ENCODE measurements around the gene WDR35. TPM values are rescaled to one million over a fixed set of nuclear protein-coding genes. Genes with fewer than 3 reads are reported as not detected.
A peak's percentile ranks its signal among the peaks of the same experiment; 100 is the strongest.

The WDR35 gene
- total RNA-seq, 1 experiment from 2014 or later, result 15.5 TPM

GRCh38 chr2:20035955-20036666 lies 46.2 kb upstream of the WDR35 start:
- H3K27ac Mint-ChIP-seq, result peak overlapping the region; percentile 36; the same call in 1 of the 2 replicates
- no peak for DNase-seq (ENCODE audit: low spot score)
- ATAC-seq, result no peak
- ChIA-PET POLR2A (interaction anchor here (0.6 to 1.3 kb wide), 2 partner anchors 12 to 15 kb away, joined by 3 read pairs; partner anchors contain the start of gene LAPTM4A), CTCF (interaction anchor here (1.4 kb wide), 1 partner anchor 20 kb away, joined by 5 read pairs; no protein-coding TSS in a partner anchor)
- H3K4me1 Mint-ChIP-seq, result no peaks in the 10 kb centered on the region
- no peaks in the 10 kb centered on the region for H3K9me3 Mint-ChIP-seq
- no peak overlapping the region for H3K4me3 Mint-ChIP-seq
- peaks cover 81% of the 10 kb centered on the region for H3K36me3 Mint-ChIP-seq
- no peak for TF ChIP-seq NFE2L1 (CRISPR knock-in tag; IDR thresholded peaks at IDR 0.05)
- TF ChIP-seq ZNF423 (CRISPR knock-in tag; IDR thresholded peaks at IDR 0.05), result no peak
- TF ChIP-seq NR2C2 (CRISPR knock-in tag; IDR thresholded peaks at IDR 0.05), result no peak
- TF ChIP-seq, protein P1, sequence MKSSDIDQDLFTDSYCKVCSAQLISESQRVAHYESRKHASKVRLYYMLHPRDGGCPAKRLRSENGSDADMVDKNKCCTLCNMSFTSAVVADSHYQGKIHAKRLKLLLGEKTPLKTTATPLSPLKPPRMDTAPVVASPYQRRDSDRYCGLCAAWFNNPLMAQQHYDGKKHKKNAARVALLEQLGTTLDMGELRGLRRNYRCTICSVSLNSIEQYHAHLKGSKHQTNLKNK (CRISPR knock-in tag; IDR thresholded peaks at IDR 0.05), result no peak
- H3K27me3 Mint-ChIP-seq (ENCODE audit: low read depth), result no peaks in the 10 kb centered on the region

GRCh38 chr2:20034821-20035220 lies 44.9 kb upstream of the WDR35 start:
- Mint-ChIP-seq H3K27ac (no peak overlapping the region), H3K36me3 (peaks cover 78% of the 10 kb centered on the region), H3K4me1 (no peaks in the 10 kb centered on the region), H3K27me3 (ENCODE audit: low read depth) (no peaks in the 10 kb centered on the region), H3K9me3 (no peaks in the 10 kb centered on the region), H3K4me3 (no peak overlapping the region)
- POLR2A ChIA-PET, result interaction anchor here (0.7 to 1.0 kb wide), 3 partner anchors 9 to 18 kb away, joined by 3 to 9 read pairs (median 3); no protein-coding TSS in a partner anchor
- DNase-seq (ENCODE audit: low spot score) (no peak), ATAC-seq (no peak)
- CTCF ChIA-PET, result interaction anchor here (1.4 kb wide), 1 partner anchor 19 kb away, joined by 5 read pairs; no protein-coding TSS in a partner anchor
- TF ChIP-seq, protein P2, sequence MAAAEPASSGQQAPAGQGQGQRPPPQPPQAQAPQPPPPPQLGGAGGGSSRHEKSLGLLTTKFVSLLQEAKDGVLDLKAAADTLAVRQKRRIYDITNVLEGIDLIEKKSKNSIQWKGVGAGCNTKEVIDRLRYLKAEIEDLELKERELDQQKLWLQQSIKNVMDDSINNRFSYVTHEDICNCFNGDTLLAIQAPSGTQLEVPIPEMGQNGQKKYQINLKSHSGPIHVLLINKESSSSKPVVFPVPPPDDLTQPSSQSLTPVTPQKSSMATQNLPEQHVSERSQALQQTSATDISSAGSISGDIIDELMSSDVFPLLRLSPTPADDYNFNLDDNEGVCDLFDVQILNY (CRISPR knock-in tag; IDR thresholded peaks at IDR 0.05), result no peak
- no peak for TF ChIP-seq SOX15 (CRISPR knock-in tag; IDR thresholded peaks at IDR 0.05)
- no peak for TF ChIP-seq PRRX2 (CRISPR knock-in tag; IDR thresholded peaks at IDR 0.05)
- no peak for TF ChIP-seq ZNF671 (CRISPR knock-in tag; IDR thresholded peaks at IDR 0.05)
- TF ChIP-seq FOXP4 (CRISPR knock-in tag; IDR thresholded peaks at IDR 0.05), result no peak
- TF ChIP-seq, protein P3, sequence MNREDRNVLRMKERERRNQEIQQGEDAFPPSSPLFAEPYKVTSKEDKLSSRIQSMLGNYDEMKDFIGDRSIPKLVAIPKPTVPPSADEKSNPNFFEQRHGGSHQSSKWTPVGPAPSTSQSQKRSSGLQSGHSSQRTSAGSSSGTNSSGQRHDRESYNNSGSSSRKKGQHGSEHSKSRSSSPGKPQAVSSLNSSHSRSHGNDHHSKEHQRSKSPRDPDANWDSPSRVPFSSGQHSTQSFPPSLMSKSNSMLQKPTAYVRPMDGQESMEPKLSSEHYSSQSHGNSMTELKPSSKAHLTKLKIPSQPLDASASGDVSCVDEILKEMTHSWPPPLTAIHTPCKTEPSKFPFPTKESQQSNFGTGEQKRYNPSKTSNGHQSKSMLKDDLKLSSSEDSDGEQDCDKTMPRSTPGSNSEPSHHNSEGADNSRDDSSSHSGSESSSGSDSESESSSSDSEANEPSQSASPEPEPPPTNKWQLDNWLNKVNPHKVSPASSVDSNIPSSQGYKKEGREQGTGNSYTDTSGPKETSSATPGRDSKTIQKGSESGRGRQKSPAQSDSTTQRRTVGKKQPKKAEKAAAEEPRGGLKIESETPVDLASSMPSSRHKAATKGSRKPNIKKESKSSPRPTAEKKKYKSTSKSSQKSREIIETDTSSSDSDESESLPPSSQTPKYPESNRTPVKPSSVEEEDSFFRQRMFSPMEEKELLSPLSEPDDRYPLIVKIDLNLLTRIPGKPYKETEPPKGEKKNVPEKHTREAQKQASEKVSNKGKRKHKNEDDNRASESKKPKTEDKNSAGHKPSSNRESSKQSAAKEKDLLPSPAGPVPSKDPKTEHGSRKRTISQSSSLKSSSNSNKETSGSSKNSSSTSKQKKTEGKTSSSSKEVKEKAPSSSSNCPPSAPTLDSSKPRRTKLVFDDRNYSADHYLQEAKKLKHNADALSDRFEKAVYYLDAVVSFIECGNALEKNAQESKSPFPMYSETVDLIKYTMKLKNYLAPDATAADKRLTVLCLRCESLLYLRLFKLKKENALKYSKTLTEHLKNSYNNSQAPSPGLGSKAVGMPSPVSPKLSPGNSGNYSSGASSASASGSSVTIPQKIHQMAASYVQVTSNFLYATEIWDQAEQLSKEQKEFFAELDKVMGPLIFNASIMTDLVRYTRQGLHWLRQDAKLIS (CRISPR knock-in tag; IDR thresholded peaks at IDR 0.05; ENCODE audit: borderline replicate concordance), result no peak
- TF ChIP-seq JAZF1 (CRISPR knock-in tag; IDR thresholded peaks at IDR 0.05), result no peak
- TF ChIP-seq, protein P4, sequence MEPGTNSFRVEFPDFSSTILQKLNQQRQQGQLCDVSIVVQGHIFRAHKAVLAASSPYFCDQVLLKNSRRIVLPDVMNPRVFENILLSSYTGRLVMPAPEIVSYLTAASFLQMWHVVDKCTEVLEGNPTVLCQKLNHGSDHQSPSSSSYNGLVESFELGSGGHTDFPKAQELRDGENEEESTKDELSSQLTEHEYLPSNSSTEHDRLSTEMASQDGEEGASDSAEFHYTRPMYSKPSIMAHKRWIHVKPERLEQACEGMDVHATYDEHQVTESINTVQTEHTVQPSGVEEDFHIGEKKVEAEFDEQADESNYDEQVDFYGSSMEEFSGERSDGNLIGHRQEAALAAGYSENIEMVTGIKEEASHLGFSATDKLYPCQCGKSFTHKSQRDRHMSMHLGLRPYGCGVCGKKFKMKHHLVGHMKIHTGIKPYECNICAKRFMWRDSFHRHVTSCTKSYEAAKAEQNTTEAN (CRISPR knock-in tag; IDR thresholded peaks at IDR 0.05), result no peak
- TF ChIP-seq CREB1 (CRISPR knock-in tag; IDR thresholded peaks at IDR 0.05), result no peak
- TF ChIP-seq TEAD1 (CRISPR knock-in tag; IDR thresholded peaks at IDR 0.05), result no peak
- TF ChIP-seq CBFB (CRISPR knock-in tag; IDR thresholded peaks at IDR 0.05; ENCODE audit: low read depth), result no peak
- TF ChIP-seq RELA (CRISPR knock-in tag; IDR thresholded peaks at IDR 0.05; ENCODE audit: borderline replicate concordance), result no peak
- no peak for TF ChIP-seq ZNF138 (CRISPR knock-in tag; conservative IDR thresholded peaks at IDR 0.05)
- no peak for TF ChIP-seq SMAD4 (CRISPR knock-in tag; IDR thresholded peaks at IDR 0.05)
- no peak for TF ChIP-seq FOXK1 (CRISPR knock-in tag; IDR thresholded peaks at IDR 0.05)
- TF ChIP-seq, protein P5, sequence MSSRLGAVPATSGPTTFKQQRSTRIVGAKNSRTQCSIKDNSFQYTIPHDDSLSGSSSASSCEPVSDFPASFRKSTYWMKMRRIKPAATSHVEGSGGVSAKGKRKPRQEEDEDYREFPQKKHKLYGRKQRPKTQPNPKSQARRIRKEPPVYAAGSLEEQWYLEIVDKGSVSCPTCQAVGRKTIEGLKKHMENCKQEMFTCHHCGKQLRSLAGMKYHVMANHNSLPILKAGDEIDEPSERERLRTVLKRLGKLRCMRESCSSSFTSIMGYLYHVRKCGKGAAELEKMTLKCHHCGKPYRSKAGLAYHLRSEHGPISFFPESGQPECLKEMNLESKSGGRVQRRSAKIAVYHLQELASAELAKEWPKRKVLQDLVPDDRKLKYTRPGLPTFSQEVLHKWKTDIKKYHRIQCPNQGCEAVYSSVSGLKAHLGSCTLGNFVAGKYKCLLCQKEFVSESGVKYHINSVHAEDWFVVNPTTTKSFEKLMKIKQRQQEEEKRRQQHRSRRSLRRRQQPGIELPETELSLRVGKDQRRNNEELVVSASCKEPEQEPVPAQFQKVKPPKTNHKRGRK (CRISPR knock-in tag; IDR thresholded peaks at IDR 0.05; ENCODE audit: borderline replicate concordance), result no peak
- no peak for TF ChIP-seq NR3C1 (CRISPR knock-in tag; conservative IDR thresholded peaks at IDR 0.05; ENCODE audit: low read depth)
